HG03175 (cell line): ENCODE data around the gene VAMP2.

Source experiments
- ATAC-seq: cut with Tn5 transposase; IDR thresholded peaks from one replicate; pipeline ENCODE4 v1.9.1; 2021; ENCODE audit warnings: mild to moderate bottlenecking, moderate library complexity; ENCODE audit not compliant: unreplicated experiment

The VAMP2 gene

DNA sequence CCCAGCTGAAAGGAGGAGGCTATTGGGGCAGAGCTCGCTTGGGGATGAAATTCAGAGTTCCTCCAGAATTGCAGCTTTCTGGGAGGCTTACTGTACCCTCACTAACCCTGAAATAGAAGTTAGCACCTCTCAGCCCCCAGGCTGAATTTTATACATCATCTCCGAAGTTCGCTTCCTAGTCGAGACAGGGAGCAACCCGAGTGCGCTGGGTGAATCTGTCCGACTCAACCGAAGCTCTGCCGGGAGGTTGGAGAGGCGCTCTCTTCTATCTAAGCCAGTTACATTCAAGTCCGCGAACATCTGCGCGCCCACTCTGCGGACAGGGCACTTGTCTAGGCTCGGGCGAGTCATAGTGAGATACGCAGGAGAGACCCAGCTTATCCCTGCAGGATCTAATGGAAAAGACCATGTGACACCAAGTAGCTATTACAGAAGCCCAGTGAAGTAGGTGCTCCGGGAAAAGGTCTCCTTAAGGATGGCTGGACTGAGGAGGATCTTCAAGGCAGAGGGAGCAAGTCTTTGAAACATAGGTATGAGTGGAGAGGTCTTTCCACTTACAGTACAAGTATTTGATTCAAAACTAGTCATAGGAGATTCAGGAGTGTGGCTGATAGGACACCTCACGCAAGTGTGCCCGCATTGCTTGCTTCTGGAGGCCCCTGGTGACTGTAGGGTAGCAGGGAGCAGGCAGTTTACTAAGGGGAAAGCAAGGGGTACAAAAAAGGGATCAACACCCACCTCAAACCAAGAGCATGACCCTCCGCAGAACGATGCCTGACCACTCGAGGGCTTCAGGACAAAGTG, 38.2 kb downstream of the VAMP2 start:
- ATAC-seq = no peak

DNA sequence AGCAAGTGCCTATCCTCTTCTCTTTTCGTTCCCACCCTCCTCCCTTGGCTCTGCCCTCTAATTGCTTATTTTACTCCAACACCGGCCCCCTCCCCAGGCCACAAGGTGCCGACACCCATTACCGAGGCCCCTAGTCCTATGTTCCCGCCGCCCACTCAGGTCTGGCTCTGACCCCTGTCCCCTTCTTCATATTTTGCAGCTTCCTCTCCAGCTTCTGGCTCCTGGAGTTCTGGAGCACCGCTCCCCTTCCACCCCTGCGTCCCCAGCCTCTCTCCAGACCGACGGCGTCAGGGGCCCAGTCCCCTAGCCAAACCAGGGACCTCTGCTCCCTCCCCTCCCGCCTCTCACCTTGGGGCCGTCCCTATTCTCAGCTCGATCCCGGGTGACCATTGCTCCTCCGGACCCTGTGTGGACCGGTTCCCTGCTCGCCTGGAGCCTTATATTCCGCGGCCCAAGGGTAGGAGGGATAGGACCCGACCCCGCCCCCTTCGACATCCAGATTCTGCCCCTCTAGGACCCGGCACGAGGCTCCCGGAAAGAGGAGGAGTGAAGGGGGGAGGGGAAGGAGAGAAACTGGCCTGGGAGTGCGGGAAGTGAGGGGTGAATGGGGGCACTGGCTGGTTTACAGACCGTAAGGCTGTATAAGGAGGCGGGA, 38.9 kb downstream of the VAMP2 start, which contains the start of gene HES7:
HES7 (minus strand) TSS at position 412 of the 655 bp plus-strand sequence; CDS start at position 390, 22 bp downstream.
- no peak for ATAC-seq

- no peak for ATAC-seq
Observed at GRCh38 chr17:8122924-8123694, 39.6 kb downstream of the VAMP2 start.

- no peak for ATAC-seq
Observed at GRCh38 chr17:8122422-8122923, 40.3 kb downstream of the VAMP2 start.

- no peak for ATAC-seq
Observed at GRCh38 chr17:8121681-8122421, 40.9 kb downstream of the VAMP2 start.

DNA sequence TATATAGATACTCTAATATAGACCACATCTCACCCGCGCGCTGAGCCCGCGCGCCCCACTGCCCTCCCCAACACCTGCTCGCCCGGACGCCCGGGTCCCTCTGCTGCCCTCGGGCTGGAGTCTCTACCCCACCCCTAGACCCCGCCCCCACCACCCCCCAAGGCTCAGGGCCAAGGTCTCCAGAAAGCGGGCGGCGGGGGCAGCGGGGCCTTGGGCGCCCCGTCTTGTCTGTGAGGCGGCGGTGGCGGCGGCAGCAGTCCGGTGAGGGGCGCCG, 41.4 kb downstream of the VAMP2 start:
- no peak for ATAC-seq

DNA sequence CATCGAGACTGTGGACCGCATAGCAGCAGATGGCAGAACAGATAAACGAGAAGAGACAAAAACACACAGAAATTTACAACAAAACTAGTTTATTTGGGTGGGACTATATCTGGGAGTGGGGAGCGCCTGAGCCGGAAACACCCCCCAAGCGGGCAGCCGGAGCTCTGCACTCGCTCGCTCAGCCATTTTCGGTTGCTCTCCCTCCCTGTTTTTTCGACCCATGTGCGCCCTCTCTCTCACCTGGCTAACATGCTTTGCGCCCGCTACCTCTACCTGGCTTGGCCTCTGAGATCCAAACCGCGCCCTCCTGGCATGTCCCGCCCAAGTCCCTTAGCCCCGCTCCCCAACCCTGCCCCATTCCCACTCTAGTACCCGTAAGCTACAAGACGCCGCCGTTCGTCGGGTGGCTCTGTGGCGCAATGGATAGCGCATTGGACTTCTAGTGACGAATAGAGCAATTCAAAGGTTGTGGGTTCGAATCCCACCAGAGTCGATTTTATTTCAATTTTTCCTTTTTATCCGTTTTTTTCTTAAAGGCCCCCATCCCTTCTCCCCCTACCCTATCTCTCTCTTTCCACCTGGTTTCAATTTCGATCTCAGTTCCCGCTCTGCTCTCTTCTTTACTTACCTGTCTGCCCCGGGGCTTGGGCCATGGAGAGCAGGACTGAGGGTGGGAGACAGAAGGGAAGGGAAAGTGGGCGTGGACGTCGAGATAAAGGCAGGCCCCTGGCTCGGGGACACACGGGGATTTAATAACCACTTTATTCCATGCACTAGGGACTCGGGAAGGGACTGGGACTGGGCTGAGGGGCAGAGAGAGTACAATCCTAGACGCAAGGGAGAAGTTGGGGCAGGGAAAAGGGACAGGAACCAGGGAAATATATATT, 42.0 kb downstream of the VAMP2 start:
- ATAC-seq = no peak

DNA sequence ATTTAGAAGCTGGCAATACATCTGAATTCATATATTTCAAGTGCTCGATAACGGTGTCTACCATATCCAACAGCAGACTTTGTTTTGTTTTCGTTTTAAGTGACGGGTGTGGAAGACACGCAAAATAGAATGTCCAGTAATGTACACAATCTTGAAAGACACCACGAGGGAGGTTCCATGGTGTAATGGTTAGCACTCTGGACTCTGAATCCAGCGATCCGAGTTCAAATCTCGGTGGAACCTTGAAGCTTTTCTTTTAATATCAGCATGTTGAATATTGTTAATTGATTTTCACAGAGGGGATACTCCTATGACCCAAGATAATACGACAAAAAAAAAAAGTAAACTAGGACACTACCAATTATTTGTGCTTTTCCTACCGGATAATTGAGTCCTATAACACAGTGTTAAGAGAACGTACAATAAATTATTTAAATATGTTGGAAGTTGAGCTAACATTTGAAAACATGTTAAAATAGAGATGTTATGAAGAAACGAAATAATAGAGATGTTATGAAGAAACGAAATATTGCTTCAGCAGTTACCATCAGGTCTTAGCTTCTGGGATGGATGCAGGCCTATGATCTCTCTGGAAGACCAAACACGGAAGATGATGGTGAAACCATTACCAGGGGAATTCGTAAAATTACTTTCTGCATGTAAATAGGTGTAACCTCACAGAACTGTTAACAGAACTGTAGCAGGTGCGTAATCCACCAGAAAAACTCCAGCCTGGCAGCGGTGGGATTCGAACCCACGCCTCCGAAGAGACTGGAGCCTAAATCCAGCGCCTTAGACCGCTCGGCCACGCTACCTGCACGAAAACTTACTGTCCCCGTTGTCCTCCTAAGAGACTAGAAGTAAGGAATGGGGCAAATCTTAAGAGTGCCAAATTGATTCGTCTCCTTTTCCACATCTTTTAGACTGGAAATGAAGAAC, 42.9 kb downstream of the VAMP2 start:
- ATAC-seq = peak; percentile 40

DNA sequence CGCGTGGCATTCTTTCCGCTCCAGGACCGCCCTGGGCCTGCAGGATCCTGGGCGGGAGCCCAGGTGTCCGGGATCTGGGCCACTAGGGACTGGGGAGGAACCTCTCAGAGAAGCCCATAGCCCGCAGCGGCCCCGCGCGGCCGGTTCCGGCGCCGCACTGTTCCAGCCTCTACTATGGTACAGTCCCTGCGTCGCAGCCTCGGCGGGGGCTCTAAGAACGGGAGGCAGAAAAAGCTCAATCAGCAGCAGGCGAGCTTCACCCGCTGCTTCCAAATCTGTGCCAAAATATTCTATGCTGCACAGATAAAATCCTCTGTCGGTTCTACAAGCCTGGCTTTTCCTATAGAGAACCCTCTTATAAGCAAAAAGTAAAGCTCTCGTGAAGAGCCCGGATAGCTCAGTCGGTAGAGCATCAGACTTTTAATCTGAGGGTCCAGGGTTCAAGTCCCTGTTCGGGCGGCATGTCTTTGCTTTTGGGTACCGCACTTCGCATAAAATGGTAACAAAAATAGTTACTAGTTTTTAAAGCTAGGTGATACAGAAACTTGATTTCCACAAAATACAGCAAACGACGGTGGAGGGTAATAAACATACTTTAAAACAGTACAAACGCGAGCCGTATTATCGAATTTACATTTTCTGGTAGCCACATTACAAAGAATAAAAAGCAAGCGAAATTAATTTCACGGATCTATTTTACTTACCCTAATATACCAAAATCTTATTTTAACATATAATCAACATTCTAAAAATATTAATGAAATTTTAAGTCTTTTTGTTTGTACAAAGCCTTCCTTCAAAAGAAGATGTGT, 43.8 kb downstream of the VAMP2 start:
- ATAC-seq = peak; percentile 33

GRCh38 chr17:8117980-8118768, 44.6 kb downstream of the VAMP2 start, which contains the start of gene ALOXE3:
Gene ALOXE3 (minus strand): TSS chr17:8118514. CDS start chr17:8117990, 524 bp downstream.
- ATAC-seq = no peak

DNA sequence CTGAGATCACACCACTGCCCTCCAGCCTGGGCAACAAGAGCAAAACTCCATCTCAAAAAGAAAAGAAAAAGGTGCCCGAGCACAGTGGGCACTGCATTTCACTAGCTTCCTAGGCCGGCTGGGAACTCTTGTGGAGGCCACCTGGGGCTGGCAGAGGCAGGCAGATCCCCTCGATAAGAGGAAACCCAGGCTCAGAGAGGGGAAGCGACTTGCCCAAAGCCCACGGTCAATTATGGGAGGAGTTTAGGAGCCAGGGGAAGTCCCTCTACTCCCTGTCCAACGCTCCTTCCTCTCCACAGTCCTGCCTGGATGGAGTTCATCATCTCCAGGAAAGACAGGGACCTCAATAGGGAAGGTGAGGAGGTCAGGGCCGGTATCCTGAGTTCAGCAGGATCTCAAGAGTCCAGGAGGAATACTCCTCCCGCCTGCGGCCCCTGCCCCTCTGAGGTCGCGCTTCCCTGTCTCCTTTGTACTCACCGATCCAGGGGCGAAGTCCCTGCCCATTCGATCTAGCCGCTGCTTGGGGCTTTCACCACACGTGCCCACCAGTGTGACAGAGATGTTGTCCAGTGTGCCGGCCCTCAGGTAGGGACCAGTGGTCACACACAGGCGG, 45.3 kb downstream of the VAMP2 start:
- ATAC-seq = no peak

DNA sequence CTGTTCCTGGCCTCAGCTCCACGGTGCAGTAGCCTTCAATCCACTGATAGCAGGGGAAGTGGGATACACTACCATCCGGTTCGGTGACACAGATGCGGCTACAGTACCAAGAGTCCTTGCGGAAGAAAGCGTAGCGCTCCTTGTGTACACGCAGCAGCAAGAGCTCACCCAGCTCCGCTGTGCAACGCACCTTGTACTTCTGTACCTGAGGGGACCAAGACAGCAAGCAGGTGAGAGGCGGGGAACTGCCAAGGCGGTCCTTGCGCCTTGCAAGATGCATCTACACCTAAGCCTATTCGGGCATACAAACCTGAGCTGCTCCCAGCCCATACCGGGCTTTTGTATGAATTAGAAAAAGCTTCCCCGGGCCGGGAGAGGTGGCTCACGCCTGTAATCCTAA, 46.0 kb downstream of the VAMP2 start:
- ATAC-seq = no peak

GRCh38 chr17:8110907-8111306, 51.8 kb downstream of the VAMP2 start:
- no peak for ATAC-seq

DNA sequence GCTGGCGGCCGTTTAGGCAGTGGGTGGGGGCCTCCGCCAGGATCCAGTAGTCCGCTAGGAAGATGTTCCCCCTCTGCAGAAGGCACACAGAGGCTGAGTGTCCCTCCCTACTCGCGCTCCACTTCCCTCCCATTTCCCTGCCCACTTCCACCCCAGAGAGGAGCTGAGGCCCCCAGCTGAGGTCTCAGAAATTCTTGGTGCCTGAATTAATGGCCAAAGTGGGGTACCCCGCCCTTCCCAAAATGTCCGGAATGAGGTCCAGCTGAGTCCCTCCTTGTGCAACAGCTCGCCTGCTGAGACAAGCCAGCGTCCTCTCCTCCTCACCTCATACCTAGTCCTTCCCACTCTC, 52.3 kb downstream of the VAMP2 start:
- ATAC-seq = no peak

DNA sequence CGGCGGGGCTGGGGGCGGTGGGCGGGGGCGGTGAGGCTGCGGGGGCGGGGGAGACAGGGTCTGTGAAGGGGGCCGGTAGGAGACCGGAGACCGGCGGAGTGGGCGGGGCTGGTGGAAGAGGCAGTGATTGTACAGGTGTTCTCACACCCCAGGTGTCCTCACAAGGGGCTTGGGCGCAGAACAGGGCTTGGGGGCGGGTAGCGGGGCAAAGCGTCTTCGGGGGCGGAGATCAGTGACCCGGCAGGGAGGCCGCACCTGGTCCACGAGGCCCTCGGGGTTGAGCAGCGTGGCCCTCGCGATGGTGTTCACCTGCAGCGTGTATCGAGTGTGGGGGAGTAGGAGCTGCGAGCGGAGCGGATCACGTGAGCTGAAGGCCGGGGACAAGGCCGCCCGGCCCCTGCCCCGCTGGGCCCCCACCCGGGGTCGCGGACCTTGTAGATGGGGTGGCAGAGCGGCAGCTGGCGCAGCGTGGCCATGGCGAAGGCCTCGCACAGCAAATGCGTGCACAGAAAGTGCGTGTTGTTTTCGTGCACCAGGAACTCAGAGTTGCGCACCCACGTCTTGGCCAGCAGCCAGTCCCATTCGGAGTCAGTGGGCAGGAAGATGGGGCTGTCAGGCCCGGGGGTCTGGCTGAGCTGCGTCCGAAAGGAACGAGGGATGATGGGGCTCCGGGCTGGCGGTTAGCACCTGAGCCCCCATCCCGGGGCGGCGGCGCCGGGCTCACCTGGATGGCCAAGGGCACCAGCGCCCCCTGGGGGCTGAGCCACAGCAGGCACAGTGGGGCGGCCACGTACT, 52.9 kb downstream of the VAMP2 start:
- no peak for ATAC-seq
